HepG2 (cell line): ENCODE measurements around the gene PTMA.

Experiments
- GABPB1 ChIP-seq: IDR thresholded peaks from 2 replicates; pipeline ENCODE4 v1.6.1; 2016; ENCODE audit warnings: mild to moderate bottlenecking, missing genetic modification reagents, moderate library complexity, missing compliant biosample characterization
- MAFF ChIP-seq: IDR thresholded peaks from 2 replicates; pipeline ENCODE4 v1.6.1; 2011; ENCODE audit warnings: low read depth, low read length, improper control_type of control experiment
- SP1 ChIP-seq, 2 experiments: fragments of 450-650 bp in 1 of 2; sonication (generic) in 1 of 2; formaldehyde crosslinking in 1 of 2; IDR thresholded peaks; 2 replicates each; pipeline versions ENCODE4 v1.4.0 to v1.6.1; 2016 to 2020; ENCODE audit warnings: missing genetic modification reagents in 1 of 2
- XBP1 ChIP-seq: sonication (generic); formaldehyde crosslinking; IDR thresholded peaks from 2 replicates; pipeline ENCODE4 v1.5.0; 2020; ENCODE audit warnings: missing genetic modification reagents
- ZNF510 ChIP-seq: sonication (generic); formaldehyde crosslinking; IDR thresholded peaks from 2 replicates; pipeline ENCODE4 v1.4.0; 2020; ENCODE audit warnings: low read depth, mild to moderate bottlenecking, missing genetic modification reagents
- ZNF552 ChIP-seq: sonication (generic); formaldehyde crosslinking; IDR thresholded peaks from 2 replicates; pipeline ENCODE4 v1.9.0; 2022; ENCODE audit warnings: missing genetic modification reagents, mild to moderate bottlenecking, borderline replicate concordance
- TF ChIP-seq, protein P1 (sequence below): sonication (generic); formaldehyde crosslinking; IDR thresholded peaks from 2 replicates; pipeline ENCODE4 v1.9.0; 2022; ENCODE audit warnings: missing genetic modification reagents, mild to moderate bottlenecking, borderline replicate concordance
- TF ChIP-seq, protein P2 (sequence below): sonication (generic); formaldehyde crosslinking; IDR thresholded peaks from 2 replicates; pipeline ENCODE4 v1.5.0; 2020; ENCODE audit warnings: mild to moderate bottlenecking, missing genetic modification reagents, moderate library complexity
- TF ChIP-seq, protein P3 (sequence below): sonication (generic); formaldehyde crosslinking; IDR thresholded peaks from 2 replicates; pipeline ENCODE4 v1.8.1; 2023; ENCODE audit warnings: mild to moderate bottlenecking, inconsistent platforms, moderate library complexity, missing genetic modification reagents, borderline replicate concordance
- TF ChIP-seq, protein P4 (sequence below): sonication (generic); formaldehyde crosslinking; IDR thresholded peaks from 2 replicates; pipeline ENCODE4 v1.4.0; 2020; ENCODE audit warnings: missing genetic modification reagents; ENCODE audit errors: not compliant biosample characterization
- TF ChIP-seq, protein P5 (sequence below): sonication (generic); formaldehyde crosslinking; IDR thresholded peaks from 2 replicates; pipeline ENCODE4 v1.8.0; 2022; ENCODE audit warnings: low read depth, missing genetic modification reagents

DNA sequence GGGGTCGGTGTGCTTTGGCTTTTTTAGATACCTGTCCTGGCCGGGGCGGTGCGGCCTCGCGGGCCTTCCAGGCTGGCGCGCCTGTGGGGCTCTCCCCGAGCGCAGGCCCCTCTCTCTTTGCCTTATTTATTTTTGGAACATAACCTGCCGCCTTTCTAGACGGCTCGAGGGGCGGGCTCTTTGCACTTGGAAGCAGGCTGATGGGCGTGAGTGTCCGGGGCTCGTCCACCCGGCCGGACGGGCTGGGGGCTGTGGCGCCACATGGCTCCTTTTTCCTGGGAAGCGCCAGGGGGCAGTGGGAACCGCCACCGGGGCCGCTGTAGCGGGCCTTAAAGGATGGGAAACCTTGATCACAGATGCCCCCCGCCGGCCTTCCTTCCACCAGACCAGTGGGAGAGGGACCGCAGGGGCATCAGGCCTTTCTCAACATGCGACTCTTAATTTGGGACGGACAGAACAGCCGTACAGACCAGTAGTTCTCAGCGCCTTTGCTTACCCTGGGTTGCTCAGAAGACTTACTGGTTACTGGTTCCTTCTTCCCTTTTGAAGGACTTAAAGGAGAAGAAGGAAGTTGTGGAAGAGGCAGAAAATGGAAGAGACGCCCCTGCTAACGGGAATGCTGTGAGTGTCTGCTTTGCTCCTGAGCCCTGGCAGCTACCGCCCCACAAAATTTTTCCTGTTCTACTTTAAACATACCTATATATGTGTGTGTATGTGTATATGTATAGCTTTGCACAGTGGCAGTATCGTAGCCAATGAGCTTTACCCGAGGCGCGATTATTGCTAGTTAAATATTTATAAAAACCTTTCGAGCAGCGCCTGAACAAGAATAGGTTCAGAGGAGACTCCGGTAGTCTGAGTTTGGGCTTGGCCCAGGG, 2.7 kb downstream of the PTMA start:
- TF ChIP-seq, protein P1, sequence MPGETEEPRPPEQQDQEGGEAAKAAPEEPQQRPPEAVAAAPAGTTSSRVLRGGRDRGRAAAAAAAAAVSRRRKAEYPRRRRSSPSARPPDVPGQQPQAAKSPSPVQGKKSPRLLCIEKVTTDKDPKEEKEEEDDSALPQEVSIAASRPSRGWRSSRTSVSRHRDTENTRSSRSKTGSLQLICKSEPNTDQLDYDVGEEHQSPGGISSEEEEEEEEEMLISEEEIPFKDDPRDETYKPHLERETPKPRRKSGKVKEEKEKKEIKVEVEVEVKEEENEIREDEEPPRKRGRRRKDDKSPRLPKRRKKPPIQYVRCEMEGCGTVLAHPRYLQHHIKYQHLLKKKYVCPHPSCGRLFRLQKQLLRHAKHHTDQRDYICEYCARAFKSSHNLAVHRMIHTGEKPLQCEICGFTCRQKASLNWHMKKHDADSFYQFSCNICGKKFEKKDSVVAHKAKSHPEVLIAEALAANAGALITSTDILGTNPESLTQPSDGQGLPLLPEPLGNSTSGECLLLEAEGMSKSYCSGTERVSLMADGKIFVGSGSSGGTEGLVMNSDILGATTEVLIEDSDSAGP = no peak
- TF ChIP-seq, protein P2, sequence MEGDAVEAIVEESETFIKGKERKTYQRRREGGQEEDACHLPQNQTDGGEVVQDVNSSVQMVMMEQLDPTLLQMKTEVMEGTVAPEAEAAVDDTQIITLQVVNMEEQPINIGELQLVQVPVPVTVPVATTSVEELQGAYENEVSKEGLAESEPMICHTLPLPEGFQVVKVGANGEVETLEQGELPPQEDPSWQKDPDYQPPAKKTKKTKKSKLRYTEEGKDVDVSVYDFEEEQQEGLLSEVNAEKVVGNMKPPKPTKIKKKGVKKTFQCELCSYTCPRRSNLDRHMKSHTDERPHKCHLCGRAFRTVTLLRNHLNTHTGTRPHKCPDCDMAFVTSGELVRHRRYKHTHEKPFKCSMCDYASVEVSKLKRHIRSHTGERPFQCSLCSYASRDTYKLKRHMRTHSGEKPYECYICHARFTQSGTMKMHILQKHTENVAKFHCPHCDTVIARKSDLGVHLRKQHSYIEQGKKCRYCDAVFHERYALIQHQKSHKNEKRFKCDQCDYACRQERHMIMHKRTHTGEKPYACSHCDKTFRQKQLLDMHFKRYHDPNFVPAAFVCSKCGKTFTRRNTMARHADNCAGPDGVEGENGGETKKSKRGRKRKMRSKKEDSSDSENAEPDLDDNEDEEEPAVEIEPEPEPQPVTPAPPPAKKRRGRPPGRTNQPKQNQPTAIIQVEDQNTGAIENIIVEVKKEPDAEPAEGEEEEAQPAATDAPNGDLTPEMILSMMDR (CRISPR knock-in tag) = peak; percentile 50
- TF ChIP-seq ZNF510 (no peak), XBP1 (CRISPR knock-in tag) (no peak), SP1 (IDR thresholded peaks at IDR 0.05) (no peak), SP1 (CRISPR knock-in tag; IDR thresholded peaks at IDR 0.05) (no peak), GABPB1 (no peak), MAFF (no peak), ZNF552 (CRISPR knock-in tag) (no peak)
- TF ChIP-seq, protein P3, sequence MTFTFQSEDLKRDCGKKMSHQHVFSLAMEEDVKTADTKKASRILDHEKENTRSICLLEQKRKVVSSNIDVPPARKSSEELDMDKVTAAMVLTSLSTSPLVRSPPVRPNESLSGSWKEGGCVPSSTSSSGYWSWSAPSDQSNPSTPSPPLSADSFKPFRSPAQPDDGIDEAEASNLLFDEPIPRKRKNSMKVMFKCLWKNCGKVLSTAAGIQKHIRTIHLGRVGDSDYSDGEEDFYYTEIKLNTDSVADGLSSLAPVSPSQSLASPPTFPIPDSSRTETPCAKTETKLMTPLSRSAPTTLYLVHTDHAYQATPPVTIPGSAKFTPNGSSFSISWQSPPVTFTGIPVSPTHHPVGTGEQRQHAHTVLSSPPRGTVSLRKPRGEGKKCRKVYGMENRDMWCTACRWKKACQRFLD = no peak
- TF ChIP-seq, protein P4, sequence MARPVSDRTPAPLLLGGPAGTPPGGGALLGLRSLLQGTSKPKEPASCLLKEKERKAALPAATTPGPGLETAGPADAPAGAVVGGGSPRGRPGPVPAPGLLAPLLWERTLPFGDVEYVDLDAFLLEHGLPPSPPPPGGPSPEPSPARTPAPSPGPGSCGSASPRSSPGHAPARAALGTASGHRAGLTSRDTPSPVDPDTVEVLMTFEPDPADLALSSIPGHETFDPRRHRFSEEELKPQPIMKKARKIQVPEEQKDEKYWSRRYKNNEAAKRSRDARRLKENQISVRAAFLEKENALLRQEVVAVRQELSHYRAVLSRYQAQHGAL (CRISPR knock-in tag) = peak; percentile 34
- TF ChIP-seq, protein P5, sequence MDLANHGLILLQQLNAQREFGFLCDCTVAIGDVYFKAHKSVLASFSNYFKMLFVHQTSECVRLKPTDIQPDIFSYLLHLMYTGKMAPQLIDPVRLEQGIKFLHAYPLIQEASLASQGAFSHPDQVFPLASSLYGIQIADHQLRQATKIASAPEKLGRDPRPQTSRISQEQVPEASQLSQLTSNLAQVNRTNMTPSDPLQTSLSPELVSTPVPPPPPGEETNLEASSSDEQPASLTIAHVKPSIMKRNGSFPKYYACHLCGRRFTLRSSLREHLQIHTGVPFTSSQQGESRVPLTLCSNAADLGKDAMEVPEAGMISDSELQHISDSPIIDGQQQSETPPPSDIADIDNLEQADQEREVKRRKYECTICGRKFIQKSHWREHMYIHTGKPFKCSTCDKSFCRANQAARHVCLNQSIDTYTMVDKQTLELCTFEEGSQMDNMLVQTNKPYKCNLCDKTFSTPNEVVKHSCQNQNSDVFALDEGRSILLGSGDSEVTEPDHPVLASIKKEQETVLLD (CRISPR knock-in tag) = no peak
